Kidney epithelial cell (primary cell): ENCODE measurements around the gene SEMA6A. TPM values are rescaled to one million over a fixed set of nuclear protein-coding genes. Genes with fewer than 3 reads are reported as not detected.

ENCODE experiments used
- DNase-seq: peaks from one replicate; pipeline ENCODE4 v3.0.0-alpha.2; 2010; ENCODE audit warnings: low read depth
- H3K27me3 ChIP-seq: 2 replicates; pipeline ENCODE4 v1.6.0; 2011; ENCODE audit warnings: low read length; ENCODE audit not compliant: control insufficient read depth, insufficient read depth
- H3K36me3 ChIP-seq: 2 replicates; pipeline ENCODE4 v1.5.1; 2011; ENCODE audit warnings: low read length; ENCODE audit not compliant: control insufficient read depth, insufficient read depth
- H3K4me3 ChIP-seq: 2 replicates; pipeline ENCODE4 v1.5.1; 2011; ENCODE audit warnings: low read depth, mild to moderate bottlenecking, control low read depth, low read length
- total RNA-seq: library from RNA; depleted of rRNA; stranded (reverse); fragments of >200 nt; gene quantifications from 2 replicates; pipeline ENCODE4 v1.2.3, GENCODE V29; 2015
- TF ChIP-seq, protein P1 (sequence below): IDR thresholded peaks from 2 replicates; pipeline ENCODE4 v1.5.1; 2011; ENCODE audit warnings: mild to moderate bottlenecking, moderate library complexity, low read length, control low read depth, inconsistent platforms; ENCODE audit not compliant: insufficient read depth, poor library complexity, severe bottlenecking

SEMA6A gene
- total RNA-seq, 1 donor from 2014 or later = 6.3 TPM

DNA sequence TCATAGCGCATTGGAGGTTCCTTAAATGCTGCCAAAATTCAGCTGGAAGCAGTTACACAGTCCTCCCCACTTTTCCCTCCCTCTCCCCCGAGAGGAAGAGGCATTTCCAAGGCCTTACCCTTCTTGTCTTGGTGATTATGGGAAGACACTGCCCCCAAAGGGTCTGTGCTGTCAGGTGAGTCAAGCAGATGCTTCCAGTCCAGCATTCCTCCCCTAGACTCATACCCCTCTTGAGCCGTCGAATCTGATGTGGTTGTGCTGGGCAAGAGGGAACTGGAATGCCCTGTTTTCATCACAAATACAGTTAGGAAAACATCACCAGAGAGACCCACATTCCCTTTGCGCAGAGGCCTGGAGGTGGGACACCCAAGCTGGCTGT, 107.2 kb downstream of the SEMA6A start:
- TF ChIP-seq, protein P1, sequence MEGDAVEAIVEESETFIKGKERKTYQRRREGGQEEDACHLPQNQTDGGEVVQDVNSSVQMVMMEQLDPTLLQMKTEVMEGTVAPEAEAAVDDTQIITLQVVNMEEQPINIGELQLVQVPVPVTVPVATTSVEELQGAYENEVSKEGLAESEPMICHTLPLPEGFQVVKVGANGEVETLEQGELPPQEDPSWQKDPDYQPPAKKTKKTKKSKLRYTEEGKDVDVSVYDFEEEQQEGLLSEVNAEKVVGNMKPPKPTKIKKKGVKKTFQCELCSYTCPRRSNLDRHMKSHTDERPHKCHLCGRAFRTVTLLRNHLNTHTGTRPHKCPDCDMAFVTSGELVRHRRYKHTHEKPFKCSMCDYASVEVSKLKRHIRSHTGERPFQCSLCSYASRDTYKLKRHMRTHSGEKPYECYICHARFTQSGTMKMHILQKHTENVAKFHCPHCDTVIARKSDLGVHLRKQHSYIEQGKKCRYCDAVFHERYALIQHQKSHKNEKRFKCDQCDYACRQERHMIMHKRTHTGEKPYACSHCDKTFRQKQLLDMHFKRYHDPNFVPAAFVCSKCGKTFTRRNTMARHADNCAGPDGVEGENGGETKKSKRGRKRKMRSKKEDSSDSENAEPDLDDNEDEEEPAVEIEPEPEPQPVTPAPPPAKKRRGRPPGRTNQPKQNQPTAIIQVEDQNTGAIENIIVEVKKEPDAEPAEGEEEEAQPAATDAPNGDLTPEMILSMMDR = no peak
- H3K36me3 ChIP-seq = peaks cover 2% of the 10 kb centered on the region
- H3K4me3 ChIP-seq = no peak overlapping the region
- no peaks in the 10 kb centered on the region for H3K27me3 ChIP-seq
- no peak for DNase-seq

DNA sequence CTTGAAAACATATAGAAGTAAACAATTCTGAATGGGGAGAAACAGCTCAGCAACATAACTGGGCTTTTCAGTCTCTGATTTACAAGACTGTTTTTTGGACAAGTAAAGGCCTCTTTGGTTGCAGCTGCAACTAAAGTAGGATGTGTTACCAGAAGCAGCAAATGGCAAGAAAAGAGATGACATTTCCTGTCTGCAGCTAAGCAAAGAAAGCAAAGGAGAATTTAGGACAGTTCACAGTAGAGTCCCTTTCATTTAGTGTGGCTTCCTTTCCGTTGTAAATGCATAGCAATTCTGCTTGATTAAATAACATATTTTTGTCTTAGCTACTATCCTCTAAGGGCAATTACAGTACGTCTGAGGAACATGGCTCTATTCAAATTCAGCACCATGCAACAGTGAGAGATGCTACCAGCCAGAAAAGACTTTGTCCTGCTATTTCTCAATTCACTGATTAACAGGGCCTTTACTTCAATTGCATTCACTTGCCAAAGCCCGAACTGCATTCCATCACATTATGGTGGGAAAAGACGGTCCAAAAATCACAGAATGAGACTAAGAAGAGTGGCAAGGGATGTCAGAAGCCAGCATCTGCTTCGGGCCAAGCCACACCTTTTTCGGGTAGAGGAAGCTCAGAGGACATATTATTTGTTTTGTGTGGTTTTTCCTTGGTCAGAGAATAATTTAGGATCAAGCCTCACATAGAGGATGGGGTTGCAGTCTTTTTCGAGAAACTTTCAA, 107.7 kb downstream of the SEMA6A start:
- Histone ChIP-seq H3K36me3 (peaks cover 2% of the 10 kb centered on the region), H3K4me3 (no peak overlapping the region), H3K27me3 (no peaks in the 10 kb centered on the region)
- DNase-seq = no peak
- TF ChIP-seq, protein P1 = no peak

DNA sequence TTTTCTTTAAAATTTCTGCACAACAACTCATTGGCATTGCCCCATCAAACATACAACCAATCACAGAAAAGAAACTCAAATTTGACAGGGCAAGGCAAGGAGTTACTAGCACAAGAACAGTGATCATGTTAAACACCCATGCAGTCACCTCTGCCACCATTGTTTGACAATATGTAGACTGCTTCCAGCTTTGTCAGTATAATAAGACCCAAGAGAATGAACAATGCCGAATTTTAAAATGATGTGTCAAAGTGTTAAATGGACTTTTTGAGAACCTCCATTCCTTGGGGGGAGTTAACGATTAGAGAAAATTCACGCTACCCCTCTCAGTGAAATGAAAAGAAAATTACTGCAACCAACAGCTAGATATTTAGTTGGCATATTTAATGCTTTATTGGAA, 109.2 kb downstream of the SEMA6A start:
- DNase-seq = no peak
- no peak overlapping the region for H3K4me3 ChIP-seq
- H3K27me3 ChIP-seq = no peaks in the 10 kb centered on the region
- H3K36me3 ChIP-seq = peaks cover 2% of the 10 kb centered on the region
- TF ChIP-seq, protein P1 = no peak

DNA sequence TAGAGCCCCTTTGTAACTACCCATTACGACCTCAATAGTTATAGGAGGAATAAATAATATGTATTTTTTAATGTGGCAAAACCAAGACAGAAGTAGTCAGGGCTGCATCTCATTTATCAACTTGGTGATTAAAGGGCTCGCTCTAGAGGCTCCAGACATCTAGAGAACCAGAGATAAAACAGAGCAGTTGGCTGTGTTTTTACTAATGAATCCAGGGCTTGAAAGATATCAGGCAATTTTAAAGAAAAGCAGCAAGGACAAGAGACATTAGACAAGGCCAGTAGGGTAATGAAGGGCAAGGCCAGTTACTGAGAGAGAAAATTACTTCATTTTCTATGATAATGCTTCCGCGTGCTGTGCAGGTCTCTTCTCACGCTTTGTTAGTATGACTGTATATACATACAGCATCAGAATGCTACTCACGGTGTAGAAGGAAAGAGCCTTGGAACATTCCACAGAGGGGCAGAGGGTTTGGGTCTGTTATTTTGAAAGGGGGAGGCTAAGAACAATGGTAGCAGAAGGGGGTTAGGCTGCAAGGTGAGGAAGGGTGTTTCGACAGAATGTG, 110.4 kb downstream of the SEMA6A start:
- H3K4me3 ChIP-seq = no peak overlapping the region
- TF ChIP-seq, protein P1 = no peak
- H3K36me3 ChIP-seq = peaks cover 2% of the 10 kb centered on the region

DNA sequence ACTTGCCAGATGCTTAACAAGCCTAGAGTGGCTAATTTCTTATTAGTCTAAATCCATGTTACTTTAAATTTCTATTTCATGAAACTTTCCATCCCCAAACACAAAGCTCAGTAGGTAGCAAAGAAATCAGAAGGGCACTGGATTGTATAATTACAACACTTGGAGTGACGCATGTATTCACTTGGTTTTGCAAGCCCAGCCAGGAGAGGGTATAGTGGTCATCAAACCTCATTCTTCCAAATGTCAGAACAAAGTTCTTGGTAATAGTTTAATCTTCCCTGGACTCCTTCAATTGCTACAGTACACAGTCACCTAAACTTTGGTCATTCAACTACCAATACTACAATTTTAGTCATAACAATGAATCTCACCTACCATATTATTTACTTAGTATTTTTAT, 112.1 kb downstream of the SEMA6A start:
- H3K27me3 ChIP-seq = no peaks in the 10 kb centered on the region
- H3K36me3 ChIP-seq = peaks cover 2% of the 10 kb centered on the region
- TF ChIP-seq, protein P1 = no peak
- H3K4me3 ChIP-seq = no peak overlapping the region
- DNase-seq = no peak

More for the DNA sequence above, 110.4 kb downstream of the SEMA6A start:
- no peak for DNase-seq
- H3K27me3 ChIP-seq = no peaks in the 10 kb centered on the region
